Limb (tissue), 2 donors: ENCODE data around the gene C3orf20.

Source experiments
- DNase-seq, 2 donors: peaks; one replicate each; pipeline ENCODE4 v3.0.0-alpha.2; 2016; ENCODE audit errors: extremely low spot score in 2 of 2

C3orf20 gene

DNA sequence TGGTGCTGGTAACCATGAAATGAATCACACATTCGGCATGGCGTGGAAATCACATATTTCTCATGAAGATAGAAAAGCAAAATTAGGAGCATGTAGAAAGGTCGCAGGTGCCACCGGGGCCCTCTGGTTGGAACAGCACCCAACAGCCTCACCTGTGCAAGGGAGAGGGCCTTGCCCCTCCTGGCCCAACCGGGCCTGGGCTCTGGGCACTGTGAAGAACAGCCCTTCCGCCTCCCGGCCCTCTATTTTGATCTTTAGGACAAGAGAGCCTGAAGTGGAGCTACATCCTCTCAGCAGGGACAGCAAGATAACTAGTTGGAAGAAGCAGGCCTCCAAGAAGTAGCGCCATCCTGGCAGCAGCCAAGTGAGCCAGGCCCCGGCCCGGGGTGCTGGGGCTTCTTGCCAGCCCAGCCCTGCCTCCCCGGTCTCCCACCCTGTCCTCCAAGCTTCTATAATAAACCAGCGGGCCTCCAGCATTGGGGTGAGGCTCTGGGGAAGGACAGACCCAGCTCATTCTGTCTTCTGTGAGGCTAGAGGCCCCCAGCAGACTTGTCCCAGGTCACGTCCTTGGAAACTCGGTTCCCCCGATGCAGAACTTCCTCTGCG, 97.7 kb downstream of the C3orf20 start:
- peak in 1 of 2 donors; percentile 9 for DNase-seq

DNA sequence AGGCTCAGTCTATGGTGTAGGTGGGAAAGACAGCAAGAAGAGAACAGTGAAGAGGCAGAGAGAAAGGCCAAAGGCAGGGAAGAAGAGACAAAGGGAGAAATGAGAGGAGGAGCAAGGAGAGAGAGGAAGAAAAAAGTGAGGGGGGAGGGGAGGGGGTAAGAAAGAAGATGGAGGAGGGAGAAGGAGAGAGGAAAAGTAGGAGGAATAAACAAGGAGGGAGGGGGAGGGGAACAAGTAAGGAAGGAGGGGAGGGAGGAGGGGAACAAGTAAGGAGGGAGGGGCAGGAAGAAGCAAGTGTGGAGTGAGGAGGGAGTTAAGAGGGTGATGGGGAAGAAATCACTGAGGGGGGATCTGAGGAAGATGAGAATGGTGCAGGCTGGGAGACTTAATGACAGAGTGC, 98.3 kb downstream of the C3orf20 start:
- no peak for DNase-seq

DNA sequence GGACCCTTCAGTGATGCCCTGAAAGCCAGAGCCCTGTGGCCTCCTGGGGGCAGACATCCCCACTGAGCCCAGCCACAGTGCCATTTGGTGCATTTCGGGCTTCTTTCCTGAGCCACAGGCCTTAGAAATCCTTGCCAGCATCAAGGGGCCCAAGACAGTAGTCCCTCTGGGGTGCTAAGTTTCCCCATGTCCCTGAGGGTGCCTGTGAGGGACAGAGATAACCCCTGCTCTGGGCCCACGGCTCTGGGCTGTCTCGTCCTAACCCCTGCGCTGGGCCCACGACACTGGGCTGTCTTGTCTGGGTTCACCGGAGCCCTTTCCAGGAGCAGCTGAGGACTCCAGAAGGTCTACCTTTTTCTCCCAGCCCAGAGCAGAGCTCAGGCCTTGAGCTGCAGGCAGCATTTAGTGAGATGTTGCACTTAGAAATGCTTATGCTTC, 98.8 kb downstream of the C3orf20 start:
- peak in 1 of 2 donors; percentile 6 for DNase-seq

DNA sequence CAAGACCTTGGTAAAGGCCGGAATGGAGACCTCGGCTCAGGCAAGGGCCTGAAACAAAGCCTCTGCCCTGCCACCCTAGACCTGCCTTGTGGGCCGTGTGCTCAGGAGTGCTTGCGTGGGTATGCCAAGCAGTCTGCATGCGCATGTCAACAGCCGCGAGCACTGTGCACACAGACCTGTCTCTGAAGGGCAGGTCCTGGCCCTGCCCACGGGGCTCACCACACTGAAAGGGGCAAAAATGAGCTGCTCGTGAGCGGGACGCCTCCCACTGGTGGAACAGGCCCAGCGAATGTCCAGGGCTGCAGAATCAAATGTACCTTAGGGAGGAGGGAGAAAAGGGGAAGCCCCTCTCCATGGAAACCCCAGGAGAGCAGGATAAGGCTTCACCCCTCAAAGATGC, 99.5 kb downstream of the C3orf20 start:
- DNase-seq: peak in 1 of 2 donors; percentile 14

DNA sequence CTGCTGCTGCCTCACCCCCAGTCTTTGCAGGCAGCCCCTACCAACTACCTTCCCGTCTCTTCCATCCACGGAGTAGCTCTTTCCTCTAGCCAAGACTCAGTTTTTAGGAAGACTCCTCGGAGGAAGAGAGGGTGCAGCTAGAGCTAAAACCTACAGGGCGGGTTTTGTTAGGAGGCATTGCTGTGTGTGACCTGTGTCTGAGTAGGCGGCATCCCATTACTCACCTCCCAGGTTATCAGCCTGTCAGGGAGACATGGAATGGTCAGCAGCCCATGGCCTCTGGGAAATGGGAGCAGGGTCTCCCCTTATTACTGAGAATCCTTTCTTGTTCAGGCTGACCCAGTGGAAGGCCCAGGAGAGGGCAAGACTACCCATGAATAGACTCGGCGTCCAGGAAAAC, 100.1 kb downstream of the C3orf20 start:
- DNase-seq: no peak

DNA sequence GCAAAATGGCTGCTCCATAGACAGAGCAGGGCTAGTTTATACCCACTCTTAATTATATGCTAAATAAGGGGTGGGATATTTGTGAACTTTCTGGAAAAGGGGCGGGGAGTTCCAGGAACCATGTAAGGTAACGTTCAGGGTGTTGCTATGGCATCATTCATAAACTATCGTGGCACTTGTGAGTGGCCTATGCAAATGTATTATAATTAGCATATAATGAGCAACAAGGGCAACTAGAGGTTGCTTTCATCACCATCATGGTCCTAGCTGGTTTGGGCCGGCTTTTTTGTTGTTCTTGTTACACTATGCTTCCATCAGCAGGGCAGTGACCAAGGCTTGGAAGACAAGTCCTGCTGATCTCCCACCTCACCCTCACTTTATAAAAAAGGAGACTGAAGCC, 100.6 kb downstream of the C3orf20 start:
- no peak for DNase-seq

DNA sequence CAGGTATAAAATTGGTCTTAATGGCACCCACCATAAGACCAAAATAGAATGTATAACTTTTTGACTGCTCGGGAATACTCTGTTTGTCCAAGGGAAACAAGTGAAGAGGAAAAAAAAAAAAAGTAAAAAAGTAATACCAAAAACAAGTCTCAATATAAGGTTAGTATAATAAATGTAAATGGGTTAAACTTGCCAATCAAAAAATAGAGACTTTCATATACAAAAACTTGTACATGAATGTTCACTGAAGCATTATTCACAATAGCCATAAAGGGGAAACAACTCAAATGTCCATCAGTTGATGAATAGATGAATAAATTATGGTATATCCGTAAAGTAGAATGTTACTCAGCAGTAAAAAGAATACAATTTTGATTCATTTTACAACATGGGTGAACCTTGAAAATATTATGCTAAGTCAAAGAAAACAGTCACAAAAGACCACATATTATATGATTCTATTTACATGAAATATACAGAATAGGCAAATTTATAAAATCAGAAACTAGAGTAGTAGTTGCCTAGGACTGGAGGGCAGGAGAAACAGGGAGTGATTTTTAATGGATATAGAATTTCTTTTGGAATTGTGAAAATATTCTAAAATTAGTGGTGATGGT, 104.2 kb downstream of the C3orf20 start:
- DNase-seq: no peak

DNA sequence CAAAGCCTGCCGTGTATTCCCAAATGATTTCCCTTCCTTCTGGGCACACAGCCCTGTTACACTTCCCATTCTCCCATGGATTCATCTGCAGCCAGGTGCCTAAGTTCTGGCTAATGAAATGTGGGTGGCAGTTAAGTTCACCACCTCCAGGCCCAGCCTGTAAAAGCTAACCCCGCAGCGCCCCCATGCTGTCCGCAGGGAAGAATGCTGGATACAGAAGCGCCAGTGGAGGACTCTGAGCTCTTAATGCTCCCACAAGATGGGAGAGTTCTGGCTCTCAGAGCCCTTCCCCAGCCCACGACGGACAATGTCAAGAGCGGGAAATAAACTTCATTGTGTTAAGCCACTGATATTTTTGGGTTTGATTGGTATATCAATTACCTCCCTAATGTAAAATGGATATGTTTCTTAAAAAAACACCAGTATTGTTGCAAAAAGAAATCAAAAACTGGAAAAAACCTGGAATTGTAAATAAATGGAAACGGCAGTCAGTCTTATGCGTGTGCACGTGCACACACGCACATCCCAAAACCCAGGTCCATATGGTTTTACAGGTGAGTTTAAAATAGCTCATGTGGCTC, 106.1 kb downstream of the C3orf20 start:
- DNase-seq: no peak

DNA sequence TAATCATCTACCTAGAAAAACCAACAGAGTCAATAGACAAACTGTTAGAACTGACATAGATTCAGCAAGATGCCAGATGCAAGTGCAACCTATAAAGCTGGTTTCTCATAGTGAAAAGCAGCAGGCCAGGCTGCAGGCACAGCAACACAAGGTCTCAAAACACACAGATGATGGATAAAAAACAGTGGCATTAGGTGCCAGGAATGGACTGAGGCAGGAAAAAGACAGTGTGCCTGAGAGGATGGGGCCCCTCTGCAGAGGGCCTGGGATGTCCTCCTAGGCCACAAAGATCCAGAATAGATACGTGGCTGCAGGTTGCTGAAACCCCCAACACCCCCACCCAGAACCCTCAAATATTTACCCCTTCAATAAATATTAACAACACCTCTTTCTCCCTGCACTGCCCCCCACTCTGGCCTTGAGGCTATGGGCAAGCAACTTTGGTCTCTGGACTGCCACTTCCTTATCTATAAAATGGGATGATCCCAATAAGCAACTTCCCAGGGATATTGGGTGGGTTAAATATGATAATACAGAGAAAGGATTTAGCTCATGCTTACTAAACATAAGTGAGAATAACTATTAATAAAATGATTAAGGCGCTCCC, 108.6 kb downstream of the C3orf20 start:
- no peak for DNase-seq

DNA sequence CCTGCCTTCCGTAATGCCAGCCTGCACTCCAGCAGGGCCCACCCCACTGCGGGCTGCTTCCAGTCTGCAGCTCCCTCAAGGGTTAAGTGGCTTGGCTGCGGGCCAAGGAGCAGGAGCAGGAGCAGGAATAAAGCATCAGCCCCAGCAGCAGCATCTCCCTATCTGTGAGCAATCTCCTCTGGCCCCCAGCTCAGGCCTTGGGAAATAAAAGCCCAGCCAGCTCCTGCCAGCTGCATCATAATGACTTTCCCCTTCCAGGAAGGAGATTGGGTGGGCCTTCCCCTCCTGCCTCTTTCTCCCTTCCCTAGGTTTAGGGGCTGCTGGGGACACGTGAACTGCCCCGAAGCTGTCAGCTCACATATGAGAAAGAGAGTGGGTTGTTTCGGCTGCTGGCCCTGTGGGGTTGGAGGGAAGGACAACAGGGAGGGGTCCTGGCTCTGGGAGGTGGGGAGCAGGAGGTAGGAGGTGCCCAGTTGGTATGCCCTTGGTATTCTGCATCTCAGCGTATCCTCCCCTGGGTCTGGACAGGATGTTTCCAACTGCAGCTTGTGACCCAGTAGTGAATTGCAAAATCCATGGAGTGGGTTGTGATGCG, 109.2 kb downstream of the C3orf20 start:
- peak in 1 of 2 donors; percentile 69 for DNase-seq

DNA sequence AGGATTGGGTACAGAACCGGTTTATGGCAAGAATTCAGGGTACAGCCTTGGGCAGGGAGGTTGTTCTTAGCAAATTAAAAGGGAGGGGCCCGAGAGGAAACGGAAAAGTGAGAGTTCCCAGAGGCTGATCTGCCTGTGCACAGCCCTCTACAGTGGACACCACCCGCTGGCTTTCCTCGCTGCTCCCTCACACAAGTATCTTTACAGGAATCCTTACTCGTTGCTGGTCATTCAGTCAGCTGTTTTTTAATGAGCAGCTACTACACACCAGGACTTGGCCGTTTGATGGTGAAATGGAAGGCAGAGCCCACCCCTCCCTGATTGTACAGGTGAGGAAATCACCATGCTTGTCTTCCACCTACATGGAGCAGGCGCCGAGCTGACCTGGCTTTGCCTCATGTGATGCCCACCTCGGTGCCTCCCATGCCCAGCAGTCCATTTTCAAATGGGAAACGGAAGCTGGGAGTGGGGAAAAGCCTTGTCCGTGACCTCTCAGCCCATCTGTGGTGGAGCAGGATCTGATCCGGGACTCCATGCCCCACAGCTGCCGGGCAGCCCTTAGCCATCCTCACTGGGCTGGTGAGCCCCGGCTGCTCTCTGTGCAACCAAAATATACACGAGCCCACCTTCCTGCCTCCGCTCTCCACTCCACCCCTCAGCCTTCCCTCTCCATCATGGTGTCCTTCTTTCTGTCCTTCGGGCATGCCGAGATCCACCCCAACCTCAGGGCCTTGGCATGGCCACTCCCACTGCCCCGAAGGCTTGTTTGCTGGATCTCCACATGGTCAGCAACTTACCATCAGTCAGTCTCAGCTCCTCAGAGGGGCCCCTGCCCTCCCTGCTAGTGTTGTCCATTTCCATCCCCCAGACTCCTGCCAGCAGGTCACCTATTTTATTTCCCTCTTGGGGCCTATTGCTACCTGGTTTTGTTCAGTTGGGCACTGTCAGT, 110.5 kb downstream of the C3orf20 start:
- no peak for DNase-seq

DNA sequence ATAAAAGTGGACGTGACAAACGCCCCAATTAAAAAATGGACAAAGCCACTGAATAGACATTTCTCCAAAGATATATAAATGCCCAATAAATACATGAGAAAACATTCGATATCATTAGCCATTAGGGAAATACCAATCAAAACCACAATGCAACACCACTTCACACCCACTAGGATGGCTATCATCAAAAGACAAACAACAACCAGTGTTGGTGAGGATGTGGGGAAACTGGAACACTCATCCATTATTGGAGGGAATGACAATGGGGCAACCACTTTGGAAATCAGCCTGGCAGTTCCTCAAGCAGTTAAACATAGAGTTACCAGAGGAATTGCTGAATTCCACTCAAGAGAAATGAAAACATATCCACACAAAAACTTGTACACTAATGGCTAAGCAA, 111.4 kb downstream of the C3orf20 start:
- DNase-seq: no peak

DNA sequence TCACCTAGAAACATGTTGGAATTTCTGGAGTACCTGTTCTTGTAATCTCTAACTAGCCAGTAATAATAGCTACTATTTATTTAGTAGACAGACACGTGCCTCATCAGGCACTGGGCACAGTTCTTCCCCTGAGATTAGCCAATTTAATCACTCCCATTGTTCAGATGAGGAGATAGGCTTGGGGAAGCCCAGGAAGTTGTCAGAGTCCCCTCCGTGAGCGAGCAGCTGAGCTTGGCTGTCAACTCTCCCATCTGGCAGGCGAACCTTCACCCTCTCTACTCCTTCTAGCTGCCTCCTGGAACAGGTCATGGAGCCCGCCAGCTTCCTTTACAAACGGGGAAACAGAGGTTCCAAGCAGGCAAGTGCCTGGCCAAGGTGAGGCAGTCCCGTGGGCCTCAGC, 112.7 kb downstream of the C3orf20 start:
- DNase-seq: no peak

DNA sequence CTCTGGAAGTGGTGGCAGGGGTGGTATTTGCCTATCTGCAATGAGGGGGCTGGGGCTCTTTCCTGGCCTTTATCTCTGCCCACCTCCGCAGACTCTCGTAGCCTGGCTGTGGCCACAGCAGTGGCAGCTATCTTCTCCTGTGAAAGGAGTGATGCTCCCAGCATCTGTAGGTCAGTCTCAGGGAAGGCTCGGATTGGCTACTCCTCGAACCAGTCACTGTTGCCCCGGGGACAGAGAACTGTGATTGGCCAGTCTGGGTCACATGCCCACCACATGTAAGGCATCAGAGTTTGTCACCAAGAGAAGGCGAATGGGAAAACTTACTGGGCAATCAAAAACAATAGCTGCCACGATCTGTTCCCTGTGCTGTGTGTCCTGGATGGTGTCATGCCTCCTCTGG, 113.7 kb downstream of the C3orf20 start:
- no peak for DNase-seq

DNA sequence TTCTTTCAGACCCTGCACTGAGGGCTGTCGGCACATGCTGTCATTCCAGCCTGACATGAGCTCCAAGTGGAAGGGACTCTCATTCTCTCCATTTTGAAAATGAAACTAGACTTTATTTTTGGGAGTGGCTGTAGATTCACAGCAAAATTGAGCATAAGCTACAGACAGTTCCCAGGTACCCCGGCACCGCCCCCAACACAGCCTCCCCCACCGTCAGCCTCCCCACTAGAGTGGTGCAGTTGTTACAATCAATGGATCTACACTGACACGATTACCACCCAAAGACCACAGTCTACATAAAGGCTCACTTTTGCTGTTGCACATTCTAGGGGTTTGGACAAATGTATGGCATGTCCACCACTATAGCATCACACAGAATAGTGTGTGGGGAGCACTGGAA, 114.3 kb downstream of the C3orf20 start:
- DNase-seq: no peak

DNA sequence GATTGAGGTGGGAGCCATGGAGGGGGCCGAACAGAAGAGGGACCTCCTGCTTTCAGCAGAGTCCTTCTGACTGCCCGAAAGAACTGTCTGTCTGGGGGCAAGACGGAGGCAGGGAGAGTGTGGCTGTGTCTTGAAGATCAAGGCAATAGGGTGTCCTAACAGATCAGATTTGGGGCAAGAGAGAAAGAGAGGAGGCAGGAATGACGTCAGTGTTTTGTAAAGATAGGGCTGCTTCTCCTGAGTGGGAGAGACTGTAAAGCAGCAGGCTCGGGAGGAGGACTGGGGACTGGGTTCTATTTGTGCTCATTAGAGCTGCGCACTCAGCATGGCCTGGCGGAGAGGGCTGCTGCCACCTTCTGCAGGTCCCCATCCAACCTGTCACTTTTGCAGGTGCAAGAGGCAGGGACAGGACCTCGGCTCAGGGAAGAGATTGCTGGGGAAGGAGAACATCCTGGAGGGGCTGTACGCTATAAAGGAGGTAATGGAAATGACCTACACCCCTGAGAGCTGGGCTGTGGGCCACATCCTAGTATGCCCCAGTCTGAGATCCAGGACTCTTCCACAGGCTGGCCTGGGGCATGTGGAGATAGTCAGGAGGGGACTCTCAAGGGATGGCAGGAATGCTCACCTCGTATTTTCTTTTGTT, 114.8 kb downstream of the C3orf20 start:
- no peak for DNase-seq

DNA sequence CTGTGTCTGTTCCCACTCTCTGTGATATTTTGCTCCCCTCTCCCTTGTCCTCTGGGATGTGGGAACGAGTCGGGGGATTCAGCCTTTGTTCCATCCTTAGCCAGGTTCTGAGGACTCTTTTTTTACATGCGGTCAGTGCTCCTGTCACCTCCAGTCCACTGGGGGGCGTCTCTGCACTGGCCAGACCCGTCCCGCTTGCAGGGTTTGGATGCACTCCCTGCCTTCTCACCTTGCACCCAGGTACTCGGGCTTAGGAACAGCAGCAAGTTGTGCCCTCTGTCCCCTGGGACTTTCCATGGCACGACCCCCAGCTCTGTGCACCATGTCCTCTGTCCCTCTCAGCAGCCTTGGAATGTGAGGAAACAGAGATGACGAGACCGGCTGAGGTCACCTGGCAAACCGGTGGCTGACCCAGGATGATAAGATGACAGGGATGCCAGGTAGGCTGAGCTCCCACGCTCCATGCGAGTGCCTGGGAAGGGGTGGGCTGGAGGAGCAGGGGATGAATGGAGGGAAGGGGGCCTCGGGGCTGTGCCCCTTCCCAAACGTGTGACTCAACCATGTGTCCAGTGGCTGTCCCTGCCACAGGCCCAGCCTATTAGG, 116.5 kb downstream of the C3orf20 start:
- DNase-seq: peak in 1 of 2 donors; percentile 73

DNA sequence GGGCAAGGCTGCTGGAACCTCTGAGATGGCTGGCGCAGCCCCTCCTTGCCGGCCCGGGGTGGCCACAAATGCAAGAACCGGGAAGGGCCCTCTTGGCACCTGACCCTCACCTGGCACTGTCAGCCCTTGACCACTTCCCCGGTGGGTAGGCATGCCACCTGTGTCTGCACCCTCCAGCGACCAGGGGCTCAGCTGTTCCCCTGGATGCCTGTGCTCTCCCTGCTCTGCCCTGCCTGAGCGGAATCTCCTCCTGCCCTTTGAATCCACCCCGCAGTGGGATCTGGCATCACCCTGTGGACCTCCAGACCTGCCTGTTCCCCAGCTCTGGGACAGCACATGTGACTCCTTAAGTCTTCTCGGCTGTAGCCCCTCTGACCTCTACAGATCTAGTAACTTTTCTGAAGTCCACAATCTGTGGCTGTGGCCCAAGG, 117.8 kb downstream of the C3orf20 start:
- no peak for DNase-seq

DNA sequence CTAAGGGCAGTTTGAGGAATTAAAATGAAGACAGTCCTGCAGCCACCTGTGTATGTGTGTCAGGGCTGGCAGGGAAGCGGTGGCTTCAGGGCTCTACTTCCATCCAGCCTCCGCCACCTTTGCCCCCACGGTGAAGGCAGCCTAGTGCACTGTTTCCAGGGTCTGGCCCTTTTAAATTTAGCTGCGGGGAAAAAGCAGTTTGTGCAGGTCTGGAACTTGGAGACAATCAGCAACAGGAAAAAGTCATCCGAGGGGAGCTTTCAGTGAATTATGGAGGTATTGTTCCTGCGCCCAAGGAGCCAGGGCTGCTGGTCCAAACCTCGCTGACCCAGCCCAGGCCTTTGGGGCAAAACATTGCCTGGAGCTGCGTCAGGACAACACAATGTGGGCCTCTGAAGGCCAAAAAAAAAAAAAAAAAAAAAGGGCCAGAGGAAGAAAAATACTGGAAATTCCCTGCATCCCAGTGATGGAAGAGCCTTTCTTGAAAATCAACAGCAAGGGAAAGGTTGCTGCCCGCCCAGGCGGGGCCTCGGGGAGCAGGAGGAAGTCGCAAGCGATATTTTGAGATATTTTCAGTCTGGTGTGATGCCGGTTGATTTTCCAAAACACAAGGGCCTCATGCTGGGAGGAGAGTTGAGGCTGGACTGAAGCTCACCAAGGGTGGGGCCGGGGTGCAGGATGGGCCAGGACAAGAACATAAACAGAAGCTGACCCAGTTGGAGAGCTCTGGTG, 118.4 kb downstream of the C3orf20 start:
- DNase-seq: no peak

DNA sequence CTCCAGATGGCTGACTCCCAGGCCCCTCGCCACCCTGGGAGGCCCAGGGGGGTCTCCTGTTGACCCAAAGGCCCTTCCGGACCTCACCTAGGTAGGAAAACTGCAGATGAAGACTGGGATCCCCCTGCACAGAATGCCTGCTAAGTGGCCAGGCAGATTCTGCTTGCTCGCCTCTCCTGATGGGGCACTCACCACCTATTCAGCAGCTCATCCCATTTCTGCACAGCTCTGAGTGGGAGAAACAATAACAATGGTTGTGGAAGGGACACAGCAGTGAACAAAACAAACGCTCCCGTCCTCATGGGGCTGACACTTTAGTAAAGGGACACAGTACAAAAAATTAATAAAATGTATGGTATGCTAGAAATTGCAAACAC, 118.9 kb downstream of the C3orf20 start:
- DNase-seq: no peak
